HCT116 (cell line): ENCODE results near the gene CPSF4L. TPM values are rescaled to one million over a fixed set of nuclear protein-coding genes. Genes with fewer than 3 reads are reported as not detected.

Source experiments
- ATAC-seq: fragments of 200-7000 bp; cut with Tn5 transposase; 2 replicates; pipeline ENCODE4 v1.9.1; 2020; ENCODE audit warnings: mild to moderate bottlenecking, moderate library complexity
- BruUV-seq: library from RNA; stranded (reverse); fragments of 400-500 nt; replicated peaks from 2 replicates; lab custom pipeline; 2021; lab: Mats Ljungman, UMichigan
- CTCF ChIA-PET: fragments of 300-600 bp; sonication (Branson Sonifier 250); formaldehyde crosslinking; loops from one replicate; lab custom pipeline; 2021; ENCODE audit warnings: antibody characterized with exemption; lab: Charles Lee
- POLR2A ChIA-PET: fragments of 300-600, 350-600 bp; sonication (Branson Sonifier 250); formaldehyde crosslinking; loops from one replicate; lab custom pipeline; 2021; ENCODE audit warnings: antibody characterized with exemption; lab: Charles Lee
- RAD21 ChIA-PET, 2 experiments: fragments of 300-600 bp; sonication (Branson Sonifier 250); formaldehyde crosslinking; loops; one replicate each; lab custom pipeline; 2023; ENCODE audit warnings: low total read pairs in 2 of 2; ENCODE audit not compliant: uncharacterized antibody in 2 of 2, unreplicated experiment in 2 of 2, low non-redundant PET in 1 of 2; lab: Charles Lee
- DNase-seq: peaks from one replicate; pipeline ENCODE4 v3.0.0-alpha.2; 2010; ENCODE audit warnings: low read depth, low spot score
- H2AFZ ChIP-seq: fragments of 200-600 bp; shearing (Covaris generic), sonication (generic); 2 replicates; pipeline ENCODE4 v1.6.1; 2017; ENCODE audit warnings: low read depth, mixed run types, mixed read lengths, antibody characterized with exemption, low read length; ENCODE audit not compliant: poor library complexity, severe bottlenecking
- H3K27ac ChIP-seq: 2 replicates; pipeline ENCODE4 v1.5.1; 2012; ENCODE audit warnings: low read depth, low read length
- H3K27me3 ChIP-seq: fragments of 200-600 bp; sonication (generic); 2 replicates; pipeline ENCODE4 v1.6.1; 2016; ENCODE audit warnings: mixed run types, low read length, mixed read lengths; ENCODE audit not compliant: insufficient read depth
- H3K36me3 ChIP-seq, 2 experiments: fragments of 200-500 bp in 1 of 2; fragments of 200-600 bp in 1 of 2; sonication (Bioruptor generic) in 1 of 2; sonication (generic) in 1 of 2; 2 replicates each; pipeline versions ENCODE4 v1.5.1 to v1.6.1; 2014 to 2016; ENCODE audit warnings: low read length in 2 of 2, inconsistent platforms in 1 of 2, mixed read lengths in 1 of 2, mixed run types in 1 of 2; ENCODE audit not compliant: insufficient read depth in 2 of 2, control insufficient read depth in 1 of 2
- H3K4me1 ChIP-seq, 2 experiments: fragments of 200-600 bp in 1 of 2; sonication (generic) in 1 of 2; 2 replicates each; pipeline versions ENCODE4 v1.5.1 to v1.6.1; 2012 to 2017; ENCODE audit warnings: low read length in 2 of 2, inconsistent platforms in 1 of 2, mild to moderate bottlenecking in 1 of 2, mixed read lengths in 1 of 2, mixed run types in 1 of 2, moderate library complexity in 1 of 2; ENCODE audit not compliant: insufficient read depth in 2 of 2, control insufficient read depth in 1 of 2
- H3K4me2 ChIP-seq: fragments of 200-600 bp; sonication (generic); 2 replicates; pipeline ENCODE4 v1.6.1; 2017; ENCODE audit warnings: mixed run types, low read length, mixed read lengths
- H3K4me3 ChIP-seq, 2 experiments: fragments of 200-600 bp in 1 of 2; sonication (generic) in 1 of 2; replicated peaks in 1 of 2; 2 replicates each; pipeline ENCODE4 v1.5.1; 2011 to 2016; ENCODE audit warnings: low read length in 2 of 2, control low read depth in 1 of 2, low read depth in 1 of 2, mild to moderate bottlenecking in 1 of 2, mixed read lengths in 1 of 2, mixed run types in 1 of 2
- H3K79me2 ChIP-seq: fragments of 200-600 bp; sonication (generic); 2 replicates; pipeline ENCODE4 v1.6.1; 2017; ENCODE audit warnings: mild to moderate bottlenecking, mixed run types, low read length, moderate library complexity, mixed read lengths; ENCODE audit not compliant: insufficient read depth
- H3K9ac ChIP-seq: fragments of 200-600 bp; sonication (generic); 2 replicates; pipeline ENCODE4 v1.6.1; 2016; ENCODE audit warnings: low read length, mixed read lengths
- H3K9me2 ChIP-seq: fragments of 200-600 bp; sonication (generic), shearing (Covaris generic); 2 replicates; pipeline ENCODE4 v1.6.1; 2017; ENCODE audit warnings: mixed run types, mild to moderate bottlenecking, moderate library complexity; ENCODE audit not compliant: insufficient read depth
- H3K9me3 ChIP-seq, 2 experiments: fragments of 200-500 bp in 1 of 2; fragments of 200-600 bp in 1 of 2; sonication (Bioruptor generic) in 1 of 2; sonication (generic) in 1 of 2; 2 replicates each; pipeline ENCODE4 v1.6.1; 2014 to 2017; ENCODE audit warnings: low read length in 2 of 2, mixed read lengths in 2 of 2, inconsistent platforms in 1 of 2, low read depth in 1 of 2, mild to moderate bottlenecking in 1 of 2, mixed run types in 1 of 2, moderate library complexity in 1 of 2; ENCODE audit not compliant: control insufficient read depth in 1 of 2, insufficient read depth in 1 of 2
- H4K20me1 ChIP-seq: fragments of 200-600 bp; sonication (generic), shearing (Covaris generic); 2 replicates; pipeline ENCODE4 v1.6.1; 2017; ENCODE audit warnings: mixed run types, mild to moderate bottlenecking, moderate library complexity; ENCODE audit not compliant: insufficient read depth
- ATF3 ChIP-seq: IDR thresholded peaks from 2 replicates; pipeline ENCODE4 v1.6.1; 2012
- CBX3 ChIP-seq: IDR thresholded peaks from 2 replicates; pipeline ENCODE4 v1.6.1; 2012; ENCODE audit warnings: low read depth
- CEBPB ChIP-seq: IDR thresholded peaks from 2 replicates; pipeline ENCODE4 v1.6.1; 2012; ENCODE audit warnings: low read depth
- EGR1 ChIP-seq: IDR thresholded peaks from 2 replicates; pipeline ENCODE4 v1.6.1; 2012; ENCODE audit warnings: low read depth
- ELF1 ChIP-seq: IDR thresholded peaks from 2 replicates; pipeline ENCODE4 v1.6.1; 2012; ENCODE audit warnings: low read depth, borderline replicate concordance
- EZH2 ChIP-seq: fragments of 200-600 bp; sonication (generic); IDR thresholded peaks from 2 replicates; pipeline ENCODE4 v1.6.1; 2017; ENCODE audit warnings: antibody characterized with exemption, mixed run types
- EZH2phosphoT487 ChIP-seq: fragments of 200-600 bp; IDR thresholded peaks from 2 replicates; pipeline ENCODE4 v1.6.1; 2018; ENCODE audit warnings: antibody characterized with exemption, borderline replicate concordance
- FOSL1 ChIP-seq: IDR thresholded peaks from 2 replicates; pipeline ENCODE4 v1.6.1; 2012; ENCODE audit warnings: low read depth
- MAX ChIP-seq: IDR thresholded peaks from 2 replicates; pipeline ENCODE4 v1.6.1; 2012
- POLR2A ChIP-seq: IDR thresholded peaks from 2 replicates; pipeline ENCODE4 v1.7.0; 2011; ENCODE audit warnings: borderline replicate concordance; ENCODE audit not compliant: insufficient read depth, insufficient read length; ENCODE audit errors: extremely low read depth
- POLR2AphosphoS5 ChIP-seq: IDR thresholded peaks from 2 replicates; pipeline ENCODE4 v1.6.1; 2011; ENCODE audit warnings: mild to moderate bottlenecking, low read depth, low read length, moderate library complexity
- RAD21 ChIP-seq: IDR thresholded peaks from 2 replicates; pipeline ENCODE4 v1.6.1; 2012; ENCODE audit warnings: low read depth, mild to moderate bottlenecking
- REST ChIP-seq: IDR thresholded peaks from 2 replicates; pipeline ENCODE4 v1.6.1; 2012; ENCODE audit warnings: low read depth
- SIN3A ChIP-seq: IDR thresholded peaks from 2 replicates; pipeline ENCODE4 v1.6.1; 2012; ENCODE audit warnings: low read depth
- SRF ChIP-seq: IDR thresholded peaks from 2 replicates; pipeline ENCODE4 v1.6.1; 2012; ENCODE audit warnings: low read depth
- YY1 ChIP-seq: IDR thresholded peaks from 2 replicates; pipeline ENCODE4 v1.6.1; 2011; ENCODE audit warnings: low read length, low read depth, moderate library complexity, mild to moderate bottlenecking; ENCODE audit not compliant: insufficient replicate concordance; ENCODE audit errors: extremely low read depth
- ZBTB33 ChIP-seq: IDR thresholded peaks from 2 replicates; pipeline ENCODE4 v1.6.1; 2011; ENCODE audit warnings: mild to moderate bottlenecking, low read length, moderate library complexity; ENCODE audit not compliant: insufficient replicate concordance; ENCODE audit errors: extremely low read depth
- ZFX ChIP-seq: fragments of 450-650 bp; IDR thresholded peaks from 2 replicates; pipeline ENCODE4 v1.6.1; 2017
- ZNF274 ChIP-seq: fragments of 200-500 bp; sonication (Bioruptor generic); IDR thresholded peaks from 2 replicates; pipeline ENCODE4 v1.6.1; 2014; ENCODE audit warnings: mild to moderate bottlenecking, low read depth, low read length, inconsistent platforms
- intact Hi-C: fragments of 100-400 bp; cut with micrococcal nuclease; formaldehyde crosslinking; loops from 2 replicates; pipeline ENCODE4 v1.10.0; 2022
- total RNA-seq: library from RNA; stranded (reverse); gene quantifications from one replicate; pipeline ENCODE4 v1.2.1, GENCODE V29; 2021; ENCODE audit not compliant: unreplicated experiment

The CPSF4L gene
- total RNA-seq, 1 experiment from 2014 or later, result not detected

GRCh38 chr17:73234736-73235135, 26.9 kb downstream of the CPSF4L start:
- Histone ChIP-seq H3K27me3 (no peaks in the 10 kb centered on the region), H3K9me2 (no peaks in the 10 kb centered on the region), H3K4me3 (no peak overlapping the region), H3K4me2 (no peak overlapping the region), H3K27ac (no peak overlapping the region), H3K9ac (no peak overlapping the region), H2AFZ (no peak overlapping the region), H3K9me3 (no peaks in the 10 kb centered on the region), H3K4me1 (peaks cover 15 to 28% of the 10 kb centered on the region in 2 experiments; a peak in 3 of 4 replicates), H3K79me2 (peaks cover 39% of the 10 kb centered on the region), H3K36me3 (peaks cover 14 to 25% of the 10 kb centered on the region in 2 experiments; a peak in 2 of 4 replicates), H4K20me1 (no peaks in the 10 kb centered on the region)
- no TSS peak for BruUV-seq
- POLR2A ChIA-PET, result no interaction called here
- CTCF ChIA-PET, result no interaction called here
- intact Hi-C loops, result loop anchor here (5.0 kb wide), 1 partner anchor 507 kb away; no protein-coding TSS in a partner anchor
- no peak for ATAC-seq
- RAD21 ChIA-PET, result interaction anchor here in 1 of 2 experiments (0.6 to 0.7 kb wide), 2 partner anchors 8 to 1103 kb away, joined by 3 to 4 read pairs; no protein-coding TSS in a partner anchor
- TF ChIP-seq CBX3, result no peak
- no peak for TF ChIP-seq SIN3A
- TF ChIP-seq EZH2phosphoT487, result no peak
- no peak for TF ChIP-seq ZFX
- TF ChIP-seq RAD21, result no peak
- no peak for TF ChIP-seq ELF1
- no peak for TF ChIP-seq EGR1
- TF ChIP-seq SRF, result no peak
- no peak for TF ChIP-seq CEBPB
- TF ChIP-seq POLR2A, result no peak
- TF ChIP-seq ZBTB33, result no peak
- TF ChIP-seq MAX, result no peak
- no peak for TF ChIP-seq REST
- no peak for TF ChIP-seq FOSL1
- TF ChIP-seq EZH2, result no peak
- TF ChIP-seq ZNF274, result no peak
- TF ChIP-seq ATF3, result no peak
- no peak for TF ChIP-seq YY1
- no peak for TF ChIP-seq POLR2AphosphoS5
- no peak for DNase-seq
